Colonic mucosa (tissue), 4 donors: ENCODE data around the gene STK40. TPM values are rescaled to one million over a fixed set of nuclear protein-coding genes. Genes with fewer than 3 reads are reported as not detected.

Experiments
- DNase-seq: peaks from one replicate; pipeline ENCODE4 v3.0.0-alpha.2; 2020
- H3K27ac ChIP-seq: fragments of 200-600 bp; one replicate; pipeline ENCODE4 v1.8.0; 2021
- H3K27me3 ChIP-seq: fragments of 200-600 bp; one replicate; pipeline ENCODE4 v1.8.0; 2021
- H3K36me3 ChIP-seq: fragments of 200-600 bp; one replicate; pipeline ENCODE4 v1.8.0; 2021
- H3K4me1 ChIP-seq: fragments of 200-600 bp; one replicate; pipeline ENCODE4 v1.8.0; 2021; ENCODE audit warnings: mild to moderate bottlenecking
- H3K4me3 ChIP-seq: fragments of 200-600 bp; one replicate; pipeline ENCODE4 v1.8.0; 2021
- H3K9ac ChIP-seq, 2 donors: one replicate each; pipeline ENCODE4 v1.7.0; 2013; ENCODE audit warnings: control low read depth in 2 of 2, low read depth in 2 of 2, low read length in 2 of 2
- H3K9me3 ChIP-seq: fragments of 200-600 bp; one replicate; pipeline ENCODE4 v1.8.0; 2021
- CTCF ChIP-seq: fragments of 200-600 bp; IDR thresholded peaks from one replicate; pipeline ENCODE4 v1.8.0; 2022; ENCODE audit warnings: antibody characterized with exemption, mild to moderate bottlenecking
- intact Hi-C: fragments of 100-400 bp; cut with DNase I; formaldehyde crosslinking; loops from one replicate; pipeline ENCODE4 v1.14.1; 2022
- total RNA-seq, 2 donors: library from RNA; stranded (reverse); fragmentation: NEBNext Ultra II Directional in 1 of 2; extraction: Animal tissue kit (Norgen Biotek cat#: 25700) in 1 of 2; gene quantifications; one replicate each; pipeline ENCODE4 v1.2.1, GENCODE V29; 2021
- donor health status: healthy.
- donor health status: DM: no; HTN: no; CAD: no.
- donor health status: DM: no; HTN: no; CAD: no.

STK40 gene
- total RNA-seq, 2 donors from 2014 or later = 56.6 to 69.7 TPM

- intact Hi-C loops = no loop called here
- DNase-seq = no peak
Observed at GRCh38 chr1:36415661-36416326, 30.1 kb upstream of the STK40 start.

GRCh38 chr1:36414384-36414783 is 28.7 kb upstream of the STK40 start:
- TF ChIP-seq CTCF = no peak
- Histone ChIP-seq H3K9ac (no peak overlapping the region), H3K9me3 (no peaks in the 10 kb centered on the region), H3K36me3 (no peaks in the 10 kb centered on the region), H3K27me3 (no peaks in the 10 kb centered on the region), H3K27ac (no peak overlapping the region), H3K4me3 (no peak overlapping the region), H3K4me1 (no peaks in the 10 kb centered on the region)
- no peak for DNase-seq
- intact Hi-C loops = no loop called here

More at GRCh38 chr1:36415661-36416326, 30.1 kb upstream of the STK40 start:
- TF ChIP-seq CTCF = no peak
- Histone ChIP-seq H3K9me3 (no peaks in the 10 kb centered on the region), H3K4me3 (no peak overlapping the region), H3K36me3 (no peaks in the 10 kb centered on the region), H3K27me3 (no peaks in the 10 kb centered on the region), H3K4me1 (no peaks in the 10 kb centered on the region), H3K9ac (peak overlapping the region in 1 of 2 donors; percentile 8), H3K27ac (peak overlapping the region; percentile 8)

GRCh38 chr1:36411674-36412648 is 26.2 kb upstream of the STK40 start:
- Histone ChIP-seq H3K36me3 (no peaks in the 10 kb centered on the region), H3K4me1 (no peaks in the 10 kb centered on the region), H3K9me3 (no peaks in the 10 kb centered on the region), H3K4me3 (no peak overlapping the region), H3K27ac (no peak overlapping the region), H3K9ac (no peak overlapping the region), H3K27me3 (no peaks in the 10 kb centered on the region)
- intact Hi-C loops = no loop called here
- TF ChIP-seq CTCF = no peak
- DNase-seq = no peak

GRCh38 chr1:36408479-36408878 is 22.8 kb upstream of the STK40 start:
- no peak overlapping the region for H3K9ac ChIP-seq
- no peak overlapping the region for H3K27ac ChIP-seq
- H3K4me1 ChIP-seq = no peaks in the 10 kb centered on the region
- H3K9me3 ChIP-seq = no peaks in the 10 kb centered on the region
- TF ChIP-seq CTCF = no peak
- DNase-seq = no peak
- H3K27me3 ChIP-seq = no peaks in the 10 kb centered on the region
- intact Hi-C loops = no loop called here
- H3K4me3 ChIP-seq = no peak overlapping the region
- no peaks in the 10 kb centered on the region for H3K36me3 ChIP-seq

- Histone ChIP-seq H3K9me3 (no peaks in the 10 kb centered on the region), H3K27ac (no peak overlapping the region), H3K4me1 (no peaks in the 10 kb centered on the region), H3K9ac (no peak overlapping the region), H3K27me3 (no peaks in the 10 kb centered on the region), H3K4me3 (no peak overlapping the region), H3K36me3 (no peaks in the 10 kb centered on the region)
- TF ChIP-seq CTCF = no peak
- intact Hi-C loops = no loop called here
- no peak for DNase-seq
Observed at GRCh38 chr1:36406440-36406839, 20.7 kb upstream of the STK40 start.
